DMS114 treated with DMSO at 0.1 percent for 48 hours (cell line): ENCODE measurements around the gene ATM.
"Not testable (repeated sequence)": the region's sequence is repeated elsewhere in the genome, so short reads cannot be mapped to it uniquely, and the experiment has no call there.

Experiments
- DNase-seq: peaks from one replicate; lab custom pipeline; 2025; ENCODE audit not compliant: unreplicated experiment; lab: John Stamatoyannopoulos, UW

ATM gene

GRCh38 chr11:108368134-108368533 is 145.3 kb downstream of the ATM start:
- no peak for DNase-seq

- no peak for DNase-seq
Measured at GRCh38 chr11:108369064-108369463, 146.2 kb downstream of the ATM start.

- no peak for DNase-seq
Measured at GRCh38 chr11:108370315-108370714, 147.4 kb downstream of the ATM start.

GRCh38 chr11:108370990-108371389 is 148.1 kb downstream of the ATM start:
- DNase-seq: no peak

GRCh38 chr11:108373505-108373904 is 150.6 kb downstream of the ATM start:
- DNase-seq: not testable (repeated sequence)

- DNase-seq: no peak
Measured at GRCh38 chr11:108388576-108388975, 165.7 kb downstream of the ATM start.

GRCh38 chr11:108392353-108392752 is 169.5 kb downstream of the ATM start:
- DNase-seq: no peak

- no peak for DNase-seq
Measured at GRCh38 chr11:108393046-108393445, 170.2 kb downstream of the ATM start.

GRCh38 chr11:108394744-108395284 is 171.9 kb downstream of the ATM start:
- DNase-seq: no peak

- not testable (repeated sequence) for DNase-seq
Measured at GRCh38 chr11:108396672-108397071, 173.8 kb downstream of the ATM start.

GRCh38 chr11:108398439-108398838 is 175.6 kb downstream of the ATM start:
- DNase-seq: no peak

GRCh38 chr11:108402241-108402640 is 179.4 kb downstream of the ATM start:
- DNase-seq: no peak

GRCh38 chr11:108403052-108403451 is 180.2 kb downstream of the ATM start:
- DNase-seq: no peak

- no peak for DNase-seq
Measured at GRCh38 chr11:108405706-108406105, 182.8 kb downstream of the ATM start.

GRCh38 chr11:108414958-108415357 is 192.1 kb downstream of the ATM start:
- DNase-seq: no peak

- DNase-seq: not testable (repeated sequence)
Measured at GRCh38 chr11:108417551-108417950, 194.7 kb downstream of the ATM start.
